Measurements from ENCODE around the gene NTRK3.

The NTRK3 gene

DNA sequence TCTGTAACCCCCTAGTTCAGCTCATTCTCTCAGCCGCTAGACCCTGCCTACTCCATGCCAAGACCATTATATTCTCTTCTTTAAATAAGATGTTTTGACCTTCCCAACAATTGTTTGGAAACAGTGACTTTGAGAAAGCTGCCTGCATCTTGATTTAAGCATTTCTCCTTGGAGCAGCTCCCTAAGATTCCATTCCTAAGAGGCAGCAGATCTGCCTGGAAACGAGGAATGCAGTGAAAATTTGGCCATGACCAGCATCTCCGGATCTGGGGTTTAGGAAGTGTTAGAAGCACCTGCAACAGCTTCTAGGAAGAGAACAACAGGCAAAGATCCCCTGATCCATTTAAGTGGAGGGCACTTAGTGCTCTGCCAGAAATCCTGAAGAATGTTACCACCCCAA is 235.7 kb downstream of the NTRK3 start:
- no peak for DNase-seq

DNA sequence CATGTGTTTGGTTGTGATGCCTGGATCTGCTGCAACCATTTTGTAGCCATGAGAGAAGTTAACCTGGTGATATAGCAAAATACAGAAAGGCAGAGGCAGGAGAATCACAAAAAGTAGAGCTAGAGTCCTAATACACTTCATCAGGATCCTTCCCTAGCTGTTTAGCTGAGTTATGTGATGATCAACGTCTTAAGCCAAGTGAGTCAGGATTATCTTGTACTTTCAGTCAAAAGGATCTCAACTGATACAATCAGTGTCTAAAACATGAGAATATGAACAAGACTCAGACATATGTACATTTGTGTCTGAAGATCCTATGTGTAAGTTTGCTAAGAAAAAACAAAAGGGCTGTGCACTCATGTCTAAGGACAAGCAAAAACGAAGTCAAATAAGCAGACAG is 236.9 kb downstream of the NTRK3 start:
- no peak for DNase-seq

DNA sequence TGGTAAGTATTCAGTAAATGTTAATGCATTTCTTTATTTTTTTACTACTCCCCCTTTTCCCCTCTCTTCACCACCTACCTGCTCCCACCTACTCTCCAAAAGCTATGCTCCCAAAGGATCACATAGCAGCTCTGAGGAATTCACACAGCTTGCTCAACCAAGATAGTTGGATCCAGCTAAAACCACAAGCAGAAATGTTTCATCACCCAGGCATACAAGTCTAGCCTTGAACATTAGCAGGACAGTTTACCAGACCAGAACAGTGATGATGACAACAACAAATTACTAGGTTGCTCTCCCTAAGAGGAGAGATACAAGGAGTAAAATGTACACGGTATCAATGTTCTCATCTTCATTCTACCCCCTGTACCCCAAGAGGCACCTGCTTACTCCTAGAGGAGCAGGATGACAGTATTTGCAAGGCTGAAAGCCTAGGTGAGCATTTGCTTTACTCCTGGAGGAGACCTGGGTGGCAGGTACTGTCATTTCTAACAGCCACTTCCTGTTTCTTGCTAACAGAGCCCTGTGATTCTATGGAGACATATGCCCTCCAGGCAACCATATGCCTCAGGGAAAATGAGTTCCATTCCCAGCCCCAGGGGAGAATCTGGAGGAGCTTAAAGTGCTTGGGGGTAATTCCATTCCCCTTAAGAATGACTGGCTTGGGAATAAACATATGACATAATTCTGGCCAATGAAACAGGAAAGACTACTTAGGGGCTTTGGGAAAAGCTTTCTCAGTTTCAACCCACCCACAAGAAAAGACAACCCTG is 237.5 kb downstream of the NTRK3 start:
- no peak for DNase-seq

DNA sequence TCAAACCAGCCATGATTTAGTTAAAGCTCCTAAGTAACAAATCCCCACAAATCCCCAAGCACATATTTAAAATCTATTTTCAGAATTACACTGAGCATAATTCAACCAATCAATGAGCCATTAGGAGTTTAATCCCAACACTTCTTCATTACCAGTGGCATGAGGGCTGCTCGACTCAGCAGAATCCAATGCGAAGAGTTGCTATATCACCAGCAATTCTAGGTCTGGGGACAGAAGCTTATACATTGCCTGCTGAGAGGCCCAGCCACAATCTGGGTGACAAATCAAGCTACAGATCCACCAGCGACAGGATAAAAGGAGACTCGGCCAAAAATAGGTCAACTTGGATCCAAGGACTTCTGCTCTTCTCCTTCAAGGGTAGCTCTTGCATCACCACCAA is 238.8 kb downstream of the NTRK3 start:
- DNase-seq: no peak

DNA sequence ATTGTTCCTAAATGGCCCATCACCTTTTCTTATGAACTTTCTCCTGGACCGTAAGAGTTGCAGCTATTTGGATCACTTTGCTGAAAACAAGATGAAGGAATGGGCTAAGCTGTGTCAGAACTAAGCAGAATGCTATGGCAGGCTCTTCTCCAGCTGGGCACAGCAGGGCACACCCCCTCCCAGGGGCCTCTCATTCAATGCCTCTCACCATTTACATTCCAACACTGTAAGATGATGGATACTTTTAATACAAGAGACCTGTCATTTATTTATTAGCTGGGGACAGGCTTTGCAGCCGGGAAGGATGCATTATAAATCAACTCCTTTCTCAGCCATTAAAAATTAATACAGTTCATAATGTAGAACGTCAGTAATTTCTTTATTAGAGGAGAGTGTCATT is 240.1 kb downstream of the NTRK3 start:
- DNase-seq: no peak

DNA sequence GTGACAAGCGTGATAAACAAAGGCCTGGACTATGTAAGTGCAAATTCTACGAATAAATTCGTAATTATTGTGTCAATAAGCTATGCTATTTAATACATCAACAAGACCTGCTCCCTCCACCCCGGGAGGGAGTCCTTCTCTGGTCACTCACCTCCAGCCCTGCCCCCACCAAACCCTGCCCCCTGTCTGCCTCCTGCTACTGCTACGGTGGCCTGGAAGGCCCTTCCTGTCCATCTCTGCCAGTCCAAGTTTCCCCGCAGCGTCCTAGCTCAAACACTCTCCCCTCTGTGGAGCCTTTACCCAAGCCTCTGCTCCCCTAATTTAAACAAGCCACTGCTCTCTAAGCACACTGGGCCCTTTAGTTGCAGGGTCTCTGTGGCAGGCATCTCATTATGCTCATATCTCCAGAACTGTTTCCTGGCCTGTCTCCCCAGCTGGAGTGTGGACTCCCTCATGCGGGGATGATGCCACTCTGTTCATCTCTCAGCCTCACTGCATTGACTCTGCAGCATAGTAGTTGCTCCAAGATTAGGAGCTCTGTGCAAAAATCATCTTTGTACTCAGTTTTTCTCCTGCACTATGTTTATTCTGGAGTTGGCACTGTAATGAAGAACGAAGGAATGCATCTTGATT is 241.2 kb downstream of the NTRK3 start:
- no peak for DNase-seq

DNA sequence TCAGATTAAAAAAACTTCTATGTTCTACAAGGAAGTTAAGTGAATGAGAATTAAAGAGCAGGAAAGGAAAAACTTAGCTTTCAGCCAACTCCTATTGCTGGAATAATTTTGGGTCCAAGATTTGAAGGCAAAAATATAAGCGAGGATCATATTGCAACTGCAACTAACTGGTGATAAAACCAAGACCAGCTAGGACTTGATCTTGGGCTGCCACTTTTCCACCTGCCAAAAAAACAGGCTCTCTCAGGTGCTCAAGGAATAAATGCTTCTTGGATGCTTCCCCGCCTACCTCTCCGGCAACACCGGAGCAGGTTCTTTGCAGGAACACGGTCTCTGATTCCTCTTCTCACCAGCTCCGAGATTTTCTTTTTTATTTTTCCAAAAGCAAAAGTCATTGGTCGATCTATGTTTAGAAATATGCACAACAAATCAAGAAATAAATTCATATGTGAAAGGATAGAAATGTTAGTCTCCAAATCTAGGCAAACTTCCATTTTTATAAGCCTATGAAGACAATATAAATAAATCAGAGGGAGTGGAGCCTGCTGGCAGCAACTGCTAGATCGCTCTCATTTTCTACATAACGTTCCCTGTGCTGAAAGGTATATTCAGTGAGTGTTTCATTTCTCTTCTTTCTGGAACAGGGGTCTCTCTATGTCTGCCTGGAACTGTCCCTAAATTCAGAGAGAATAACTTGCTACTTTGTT is 241.9 kb downstream of the NTRK3 start:
- DNase-seq: no peak

DNA sequence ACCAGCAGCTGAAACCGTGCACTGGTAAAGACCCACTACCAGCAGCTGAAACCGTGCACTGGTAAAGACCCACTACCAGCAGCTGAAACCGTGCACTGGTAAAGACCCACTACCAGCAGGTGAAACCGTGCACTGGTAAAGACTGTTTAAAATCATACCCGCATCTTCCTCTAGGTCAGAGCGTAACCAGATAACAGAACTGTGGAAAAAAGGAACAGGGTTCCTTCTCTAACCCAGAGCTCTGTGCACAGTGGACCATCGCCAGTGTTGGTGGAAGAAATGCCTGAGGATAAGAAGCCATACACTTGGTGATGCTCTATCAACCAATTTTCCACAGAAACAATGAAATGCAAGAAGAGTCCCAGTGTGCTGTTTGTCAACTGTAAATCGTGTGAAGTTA is 243.4 kb downstream of the NTRK3 start:
- no peak for DNase-seq

DNA sequence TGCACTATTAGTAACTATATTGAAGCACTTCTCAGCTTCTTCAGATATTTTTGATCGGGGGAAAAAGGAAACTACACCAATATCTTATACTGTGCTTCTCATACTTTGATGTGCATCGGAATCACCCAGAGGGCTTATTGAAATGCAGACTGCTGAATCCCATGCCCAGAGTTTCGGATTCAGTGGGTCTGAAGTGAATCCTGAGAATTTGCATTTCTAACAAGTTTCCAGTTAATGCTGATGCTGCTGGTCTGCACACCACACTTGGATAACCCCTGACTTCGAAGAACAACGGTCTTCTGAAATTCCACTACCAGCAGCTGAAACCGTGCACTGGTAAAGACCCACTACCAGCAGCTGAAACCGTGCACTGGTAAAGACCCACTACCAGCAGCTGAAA is 243.9 kb downstream of the NTRK3 start:
- no peak for DNase-seq

DNA sequence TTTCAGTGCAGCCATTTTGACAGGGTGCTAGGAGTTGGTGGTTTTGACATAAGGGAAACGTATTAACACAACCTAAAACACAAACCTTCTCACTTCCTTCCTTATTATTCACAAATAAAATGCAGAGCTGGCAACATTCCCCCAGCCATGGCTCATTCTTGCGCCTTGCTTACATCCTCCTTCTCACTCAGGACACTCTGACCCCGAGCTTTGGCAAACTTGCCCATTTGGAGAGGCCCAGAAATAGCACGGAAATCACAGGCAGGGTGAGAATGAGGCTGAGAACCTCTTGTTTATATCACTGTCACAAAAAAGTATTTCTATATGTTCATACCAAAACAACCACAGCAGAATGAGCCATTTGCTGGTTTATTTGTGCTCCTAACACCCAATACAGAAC is 244.3 kb downstream of the NTRK3 start:
- DNase-seq: no peak

DNA sequence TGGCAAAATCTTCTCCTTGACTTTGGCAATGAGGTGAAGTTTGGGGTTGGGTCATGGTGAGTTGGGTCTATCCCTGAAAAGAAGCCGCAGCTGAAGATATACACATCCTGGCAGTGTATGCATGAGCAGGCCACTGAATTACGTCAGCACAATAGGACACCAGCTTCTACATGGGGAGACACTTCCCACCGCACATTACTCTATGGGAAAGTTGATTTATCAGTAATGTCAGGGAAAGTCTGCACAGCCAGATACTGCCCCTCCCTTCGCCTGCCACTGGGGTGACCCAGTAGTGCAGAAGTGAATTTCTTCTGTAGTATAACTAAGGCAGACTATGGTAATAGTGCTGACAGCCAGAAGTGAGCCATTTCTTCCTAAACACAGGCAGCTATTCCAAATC is 245.0 kb downstream of the NTRK3 start:
- DNase-seq: no peak

DNA sequence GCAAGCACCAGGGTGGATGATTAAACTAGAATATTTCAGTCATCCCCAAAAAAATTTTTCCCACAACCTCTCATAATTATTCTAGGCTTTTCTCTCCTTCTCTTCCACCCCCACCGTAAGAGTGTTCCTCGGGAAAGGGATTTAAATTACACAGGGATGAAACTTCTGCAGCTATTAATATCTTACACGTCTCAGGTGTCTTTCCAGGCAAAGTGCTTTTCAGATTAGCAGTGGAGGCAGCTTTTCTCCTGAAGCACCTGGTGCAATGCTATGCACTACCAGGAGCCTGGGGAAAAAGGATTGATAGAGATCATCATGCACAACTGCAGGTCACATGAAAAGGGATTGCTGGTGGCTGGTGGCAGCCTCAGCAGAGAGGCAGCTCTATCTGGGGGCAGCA is 250.4 kb downstream of the NTRK3 start:
- DNase-seq: no peak

DNA sequence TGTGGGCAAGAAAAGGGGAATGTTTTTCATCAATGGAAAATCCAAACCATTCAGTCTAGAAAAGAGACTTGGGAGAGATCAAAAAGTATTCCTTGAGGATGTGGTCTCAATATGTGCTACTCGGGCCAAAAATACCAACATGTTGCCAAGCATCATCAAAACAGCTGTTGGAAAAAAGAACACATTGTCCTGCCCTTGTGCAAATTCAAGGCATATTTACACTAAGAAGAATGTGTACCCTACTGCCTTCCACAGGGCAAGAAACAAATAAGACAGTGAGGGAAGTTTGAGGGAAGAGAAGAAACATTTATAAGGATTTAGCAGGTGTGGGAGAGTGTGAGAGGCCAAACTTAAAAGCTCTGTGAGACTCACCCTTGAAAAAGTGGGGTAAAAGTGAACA is 252.1 kb downstream of the NTRK3 start:
- DNase-seq: no peak

DNA sequence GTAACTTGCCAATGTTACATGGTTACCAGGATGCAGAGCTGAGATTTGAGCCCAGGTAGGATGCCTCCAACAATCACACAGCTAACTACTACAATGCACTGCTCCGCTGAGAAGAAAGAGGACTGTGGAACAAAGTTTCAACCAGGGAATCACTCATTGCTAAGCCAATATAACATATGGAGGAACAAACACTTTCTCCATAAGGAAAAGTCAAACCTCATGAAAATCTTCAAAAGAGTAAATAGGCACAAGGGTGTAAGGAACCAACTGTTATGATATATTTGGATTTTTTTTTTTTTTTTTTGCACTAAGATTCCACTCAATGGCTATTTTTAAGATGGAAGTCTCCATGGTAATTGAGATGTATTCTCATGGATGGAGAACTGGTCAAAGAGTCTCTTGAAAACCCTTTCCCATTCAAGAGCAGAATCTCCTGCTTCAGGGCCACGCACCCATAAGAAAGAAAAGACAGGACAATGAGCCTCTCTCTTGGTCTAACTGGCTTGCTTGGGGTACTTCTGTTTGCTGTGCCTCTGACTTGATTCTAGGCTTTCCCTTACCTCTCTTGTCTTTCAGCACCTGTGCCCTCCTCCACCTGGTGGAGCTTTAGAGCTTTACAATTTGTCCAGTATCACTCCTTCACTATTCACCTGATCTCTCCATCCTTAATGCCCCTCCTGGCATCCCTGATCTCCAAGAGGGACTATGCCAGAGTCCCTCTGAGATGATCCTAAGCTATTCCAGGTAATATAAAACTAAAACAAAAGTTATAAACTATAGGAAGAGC is 252.8 kb downstream of the NTRK3 start:
- no peak for DNase-seq

DNA sequence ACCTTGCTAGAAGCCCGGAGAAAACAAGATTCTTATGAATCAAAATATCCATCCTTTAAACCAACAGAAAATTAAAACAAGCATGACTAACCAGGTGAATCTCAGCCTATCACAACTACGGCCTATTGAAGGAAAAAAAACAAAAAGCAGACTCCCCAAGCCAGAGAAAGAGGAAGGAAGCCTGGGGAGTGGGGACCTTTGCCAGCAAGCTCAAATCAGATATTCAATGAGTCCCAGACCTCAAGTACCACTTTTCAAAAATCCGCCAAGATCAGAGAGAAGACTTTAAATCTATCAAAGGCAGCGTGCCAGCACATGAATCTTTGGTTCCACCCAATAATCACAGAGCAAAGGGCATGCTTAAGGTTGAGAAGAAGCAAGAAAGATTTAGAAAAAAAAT is 253.8 kb downstream of the NTRK3 start:
- DNase-seq: no peak

DNA sequence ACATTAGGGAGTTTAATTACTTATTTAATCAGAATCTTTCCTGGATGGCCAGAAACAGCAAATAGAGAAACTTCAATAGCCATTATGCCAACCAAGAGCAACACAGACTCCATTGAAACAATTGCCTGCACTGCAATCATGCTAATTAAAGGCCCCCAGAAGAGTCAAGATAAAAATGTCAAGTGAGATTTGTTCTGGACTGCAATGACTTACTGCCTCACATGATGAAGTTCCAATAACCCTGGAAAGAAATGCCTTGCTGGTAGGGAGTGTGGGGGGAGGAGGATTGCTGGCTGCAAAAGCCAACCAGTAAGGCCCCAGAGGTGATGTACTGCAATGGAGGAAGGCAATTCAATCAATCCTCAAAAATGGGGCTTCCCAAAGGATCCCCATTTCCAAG is 257.9 kb downstream of the NTRK3 start:
- no peak for DNase-seq

DNA sequence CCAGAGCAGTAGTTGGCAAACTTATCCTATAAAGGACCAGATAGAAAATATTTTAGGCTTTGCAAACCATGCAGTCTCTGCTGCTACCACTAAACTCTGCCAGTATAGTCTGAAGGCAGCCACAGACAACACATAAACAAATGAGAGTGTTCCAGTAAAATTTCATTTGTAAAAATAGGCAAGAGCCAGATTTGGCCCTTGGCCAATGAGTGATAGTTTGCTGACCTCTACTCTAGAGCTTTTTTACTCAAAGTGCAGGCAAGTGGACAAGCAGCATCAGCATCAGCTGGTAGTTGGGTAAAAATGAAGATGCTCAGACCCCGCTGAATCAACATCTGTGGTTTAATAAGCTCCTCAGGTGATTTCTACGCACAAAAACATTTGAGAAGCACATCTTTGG is 269.8 kb downstream of the NTRK3 start:
- no peak for DNase-seq

DNA sequence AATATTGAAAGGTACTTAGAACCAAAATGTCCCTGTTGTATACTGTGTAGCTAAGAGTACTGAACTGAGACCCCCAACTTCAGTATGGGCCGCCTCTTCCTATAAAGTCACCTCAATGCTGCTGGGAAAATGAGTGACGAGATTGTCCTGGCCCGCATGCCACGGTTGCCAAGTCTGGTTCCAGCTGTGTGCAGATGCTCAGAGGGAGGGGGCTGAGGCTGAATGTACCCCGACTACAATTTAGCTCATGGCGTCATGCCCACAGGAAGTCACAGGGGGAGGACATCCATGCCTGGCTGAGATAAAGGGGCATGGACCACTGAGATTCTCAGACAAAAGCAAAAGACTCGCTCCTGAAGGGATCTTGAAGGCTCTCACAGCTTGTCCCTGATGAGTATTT is 271.1 kb downstream of the NTRK3 start:
- DNase-seq: no peak

DNA sequence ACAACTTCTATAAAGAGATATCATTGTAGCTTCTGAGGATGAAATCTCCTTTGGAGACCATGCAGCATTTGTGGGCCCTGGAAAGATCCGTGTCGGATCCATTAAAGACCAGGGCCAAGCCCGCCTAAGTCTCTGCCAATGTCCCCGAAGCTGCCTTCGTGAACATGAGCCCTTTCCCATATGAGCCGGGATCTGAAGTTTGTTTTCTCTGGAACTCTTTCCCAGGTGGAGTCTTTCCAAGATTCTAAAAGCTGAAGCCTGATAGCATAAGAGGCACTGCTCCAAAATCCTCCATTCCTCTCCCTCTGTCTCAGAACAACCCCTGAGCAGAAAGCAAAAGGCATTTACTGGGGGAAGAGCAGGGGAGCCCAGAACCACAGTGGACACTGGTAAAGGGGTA is 274.6 kb downstream of the NTRK3 start:
- no peak for DNase-seq

DNA sequence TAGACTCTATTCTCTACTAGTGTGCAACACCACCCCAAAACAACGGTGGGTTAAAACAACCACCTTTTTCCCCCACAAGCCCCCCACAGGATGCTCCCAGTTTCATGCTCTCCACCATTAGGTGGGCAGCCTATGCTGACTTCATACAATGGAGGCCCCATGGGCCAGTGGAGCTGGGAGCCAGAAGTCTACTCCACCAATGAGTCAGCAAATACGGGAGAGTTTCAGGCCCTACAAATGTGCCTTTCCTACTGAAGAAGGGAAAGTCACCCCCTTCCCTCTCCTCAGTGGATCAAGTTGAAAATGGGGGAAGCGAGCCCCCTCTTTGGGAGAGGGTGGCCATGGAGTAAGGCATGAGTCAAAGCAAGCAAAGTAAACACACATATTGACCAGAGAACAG is 278.6 kb downstream of the NTRK3 start:
- no peak for DNase-seq

DNA sequence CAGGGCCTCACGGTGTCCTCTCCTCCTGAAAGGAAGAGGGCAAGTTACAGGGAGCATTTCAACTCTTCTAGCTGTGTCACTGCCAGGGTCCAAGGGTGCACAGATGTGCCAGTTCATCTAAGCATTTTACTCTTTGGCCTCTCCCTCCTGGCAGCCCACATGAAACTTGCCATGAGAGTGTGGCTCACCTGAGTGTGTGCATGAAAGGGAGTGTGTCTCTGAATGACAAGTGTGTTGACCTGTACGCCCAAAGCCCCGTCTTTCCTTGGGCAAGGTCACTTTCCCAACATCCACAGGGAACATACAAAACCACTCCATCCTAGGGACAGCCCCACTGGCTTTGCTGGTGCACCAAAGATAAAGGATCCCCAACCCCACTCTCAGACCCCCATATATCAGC is 280.0 kb downstream of the NTRK3 start:
- no peak for DNase-seq

DNA sequence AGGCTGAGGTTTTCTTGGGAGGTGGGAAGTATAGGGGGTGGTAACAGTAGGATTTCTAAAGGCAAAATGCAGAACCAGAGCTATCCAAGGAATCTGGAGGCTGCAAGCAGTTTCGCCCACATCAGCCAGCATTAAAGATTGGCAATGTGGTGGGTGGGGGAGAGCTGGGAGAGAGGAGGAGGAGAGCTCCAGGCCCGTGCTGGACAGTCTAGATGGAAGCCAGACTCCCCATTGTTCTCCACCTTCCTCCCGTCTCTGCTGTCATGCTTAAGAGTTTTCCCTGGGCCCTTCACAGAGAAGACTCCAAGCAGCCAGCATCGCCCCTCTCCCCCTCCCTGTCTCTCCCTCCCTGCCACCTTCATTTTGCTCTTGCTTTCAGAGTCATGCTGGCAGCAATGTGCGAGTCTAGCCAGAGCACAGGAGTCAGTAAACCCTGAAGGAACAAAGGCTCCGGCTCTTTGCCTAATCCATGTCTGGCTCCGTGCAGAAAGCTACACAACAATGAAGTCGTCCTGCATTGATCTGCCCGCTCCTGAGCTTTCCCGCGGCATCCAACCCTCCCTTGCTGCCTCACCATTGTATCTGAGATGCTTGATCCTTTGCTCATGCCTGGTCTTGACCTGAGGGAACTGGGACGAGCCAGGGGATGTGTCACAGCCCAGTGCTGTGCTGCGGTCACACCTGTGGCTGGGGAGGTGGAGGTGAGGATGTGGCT is 282.9 kb downstream of the NTRK3 start:
- no peak for DNase-seq

DNA sequence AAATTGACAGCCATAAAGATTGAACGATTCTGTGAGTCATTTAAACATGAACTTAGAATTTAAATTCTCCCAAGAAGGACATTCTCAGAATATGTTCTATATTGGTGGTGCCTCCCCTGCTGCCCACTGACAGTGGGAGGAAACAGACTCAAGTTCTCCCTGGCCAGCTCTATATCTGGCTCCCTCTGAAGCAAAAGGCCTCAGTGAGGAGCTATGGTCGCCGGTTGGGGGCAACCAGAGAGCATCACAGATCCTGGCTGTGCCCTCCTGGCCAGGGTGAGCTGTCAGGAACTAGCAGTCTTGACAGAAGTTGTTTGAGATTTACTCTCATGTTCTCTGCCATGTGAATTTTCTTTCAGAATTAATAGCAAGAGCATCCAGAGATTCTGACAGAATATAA is 285.5 kb downstream of the NTRK3 start:
- no peak for DNase-seq
